Thyroid gland (tissue), 4 donors: ENCODE data around the gene CFAP157.

Experiments
- POLR2A ChIP-seq, 2 donors: fragments of 450-650 bp; IDR thresholded peaks; one replicate each; pipeline ENCODE4 v1.6.1; 2017; ENCODE audit warnings: antibody characterized with exemption in 2 of 2, mild to moderate bottlenecking in 2 of 2, moderate library complexity in 1 of 2
- TF ChIP-seq, protein P1 (sequence below), 6 experiments: fragments of 200-600 bp in 3 of 6; fragments of 450-650 bp in 3 of 6; sonication (generic) in 3 of 6; IDR thresholded peaks; one replicate each; pipeline ENCODE4 v1.5.1; 2016 to 2019; ENCODE audit warnings: antibody characterized with exemption in 6 of 6, mild to moderate bottlenecking in 2 of 6, inconsistent platforms in 1 of 6, moderate library complexity in 1 of 6

DNA sequence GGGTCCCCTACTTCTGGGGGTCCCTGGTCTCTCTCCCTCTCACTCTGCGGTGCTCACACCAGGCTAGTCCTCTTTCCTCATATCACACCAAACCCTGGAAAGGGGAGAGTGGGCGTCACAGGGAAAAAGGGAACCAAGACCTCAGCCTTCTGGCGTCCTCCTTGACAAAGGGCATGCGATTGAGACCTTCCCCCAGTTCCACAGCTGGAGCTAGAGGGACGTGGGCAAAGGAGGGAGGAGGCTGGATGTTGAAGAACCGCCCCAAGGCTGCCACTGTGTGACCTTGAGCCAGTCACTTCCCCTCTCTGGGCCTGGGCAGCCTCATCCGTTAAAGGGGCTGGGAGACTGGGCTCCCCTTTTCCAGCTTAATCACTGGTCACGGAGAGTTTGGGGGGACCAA, 46.8 kb downstream of the CFAP157 start:
- TF ChIP-seq, protein P1, sequence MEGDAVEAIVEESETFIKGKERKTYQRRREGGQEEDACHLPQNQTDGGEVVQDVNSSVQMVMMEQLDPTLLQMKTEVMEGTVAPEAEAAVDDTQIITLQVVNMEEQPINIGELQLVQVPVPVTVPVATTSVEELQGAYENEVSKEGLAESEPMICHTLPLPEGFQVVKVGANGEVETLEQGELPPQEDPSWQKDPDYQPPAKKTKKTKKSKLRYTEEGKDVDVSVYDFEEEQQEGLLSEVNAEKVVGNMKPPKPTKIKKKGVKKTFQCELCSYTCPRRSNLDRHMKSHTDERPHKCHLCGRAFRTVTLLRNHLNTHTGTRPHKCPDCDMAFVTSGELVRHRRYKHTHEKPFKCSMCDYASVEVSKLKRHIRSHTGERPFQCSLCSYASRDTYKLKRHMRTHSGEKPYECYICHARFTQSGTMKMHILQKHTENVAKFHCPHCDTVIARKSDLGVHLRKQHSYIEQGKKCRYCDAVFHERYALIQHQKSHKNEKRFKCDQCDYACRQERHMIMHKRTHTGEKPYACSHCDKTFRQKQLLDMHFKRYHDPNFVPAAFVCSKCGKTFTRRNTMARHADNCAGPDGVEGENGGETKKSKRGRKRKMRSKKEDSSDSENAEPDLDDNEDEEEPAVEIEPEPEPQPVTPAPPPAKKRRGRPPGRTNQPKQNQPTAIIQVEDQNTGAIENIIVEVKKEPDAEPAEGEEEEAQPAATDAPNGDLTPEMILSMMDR (IDR thresholded peaks at IDR 0.05): no peak
- no peak for TF ChIP-seq POLR2A (IDR thresholded peaks at IDR 0.05)
